SK-N-SH (cell line): ENCODE results near the gene SERPINE2.

ENCODE experiments used
- EZH2phosphoT487 ChIP-seq: fragments of 200-600 bp; sonication (generic); IDR thresholded peaks from 2 replicates; pipeline ENCODE4 v1.6.1; 2017; ENCODE audit warnings: low read depth, mixed run types, mild to moderate bottlenecking, antibody characterized with exemption, moderate library complexity, borderline replicate concordance
- MXI1 ChIP-seq: IDR thresholded peaks from 2 replicates; pipeline ENCODE4 v1.6.1; 2012; ENCODE audit warnings: mild to moderate bottlenecking, low read depth, low read length, improper control_type of control experiment
- SIN3A ChIP-seq: IDR thresholded peaks from 2 replicates; pipeline ENCODE4 v1.6.1; 2012; ENCODE audit warnings: low read depth, mild to moderate bottlenecking, low read length, moderate library complexity, borderline replicate concordance
- TF ChIP-seq, protein P1 (sequence below): fragments of 200-600 bp; sonication (generic); IDR thresholded peaks from 2 replicates; pipeline ENCODE4 v1.6.1; 2017; ENCODE audit warnings: antibody characterized with exemption, mild to moderate bottlenecking, moderate library complexity

DNA sequence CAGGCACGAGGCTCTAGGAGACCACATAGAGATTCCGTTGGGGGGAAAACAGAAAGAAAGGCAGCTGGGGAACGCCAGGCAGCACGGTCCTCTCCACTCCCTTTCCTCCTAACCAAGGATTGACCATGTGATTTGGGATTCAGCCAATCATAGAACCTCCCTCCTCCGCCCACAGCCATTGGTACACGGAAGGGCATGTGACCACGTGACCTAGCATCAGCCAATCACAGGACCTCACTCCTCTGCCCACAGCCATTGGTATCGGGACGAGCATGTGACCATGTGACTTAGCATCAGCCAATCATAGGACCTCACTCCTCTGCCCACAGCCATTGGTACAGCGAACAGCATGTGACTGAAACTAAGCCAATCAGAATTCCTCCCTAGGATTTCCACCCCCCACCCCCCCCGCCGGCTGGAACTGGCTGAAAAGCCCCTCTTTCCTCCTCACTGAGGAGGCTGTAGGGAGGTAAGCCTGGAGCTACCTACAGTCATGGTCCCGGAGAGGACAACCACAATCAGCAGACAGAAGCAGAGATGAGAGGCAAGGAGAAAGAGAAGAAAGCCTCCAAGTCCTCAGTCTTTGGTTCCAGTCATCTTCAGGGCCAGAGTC is 7.6 kb downstream of the SERPINE2 start:
- no peak for TF ChIP-seq MXI1
- TF ChIP-seq, protein P1, sequence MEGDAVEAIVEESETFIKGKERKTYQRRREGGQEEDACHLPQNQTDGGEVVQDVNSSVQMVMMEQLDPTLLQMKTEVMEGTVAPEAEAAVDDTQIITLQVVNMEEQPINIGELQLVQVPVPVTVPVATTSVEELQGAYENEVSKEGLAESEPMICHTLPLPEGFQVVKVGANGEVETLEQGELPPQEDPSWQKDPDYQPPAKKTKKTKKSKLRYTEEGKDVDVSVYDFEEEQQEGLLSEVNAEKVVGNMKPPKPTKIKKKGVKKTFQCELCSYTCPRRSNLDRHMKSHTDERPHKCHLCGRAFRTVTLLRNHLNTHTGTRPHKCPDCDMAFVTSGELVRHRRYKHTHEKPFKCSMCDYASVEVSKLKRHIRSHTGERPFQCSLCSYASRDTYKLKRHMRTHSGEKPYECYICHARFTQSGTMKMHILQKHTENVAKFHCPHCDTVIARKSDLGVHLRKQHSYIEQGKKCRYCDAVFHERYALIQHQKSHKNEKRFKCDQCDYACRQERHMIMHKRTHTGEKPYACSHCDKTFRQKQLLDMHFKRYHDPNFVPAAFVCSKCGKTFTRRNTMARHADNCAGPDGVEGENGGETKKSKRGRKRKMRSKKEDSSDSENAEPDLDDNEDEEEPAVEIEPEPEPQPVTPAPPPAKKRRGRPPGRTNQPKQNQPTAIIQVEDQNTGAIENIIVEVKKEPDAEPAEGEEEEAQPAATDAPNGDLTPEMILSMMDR: no peak
- no peak for TF ChIP-seq SIN3A
- TF ChIP-seq EZH2phosphoT487: no peak
